ENCODE results near the gene OR5H15.

DNA sequence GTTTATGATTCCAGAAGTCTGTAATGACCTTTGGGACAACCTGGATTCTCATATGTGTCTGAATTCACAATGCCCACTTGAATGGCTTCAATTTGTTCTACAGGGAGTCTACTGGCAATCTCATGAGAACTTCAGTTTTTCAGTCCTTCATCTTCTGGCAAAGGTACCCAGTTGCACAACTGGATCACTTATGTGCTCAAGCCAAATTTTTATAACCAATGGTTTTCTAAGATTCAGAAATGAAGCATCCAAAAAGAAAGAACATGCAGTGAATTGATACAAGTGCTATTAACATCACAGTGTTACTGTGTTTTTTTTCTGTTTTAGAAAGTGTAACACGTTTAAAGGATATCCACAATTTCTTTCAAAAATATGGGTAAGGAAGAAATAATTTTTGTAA lies 19.3 kb upstream of the OR5H15 start, which contains the start of gene OR5H14:
- no peak for TF ChIP-seq POLR2A (IDR thresholded peaks at IDR 0.05; ENCODE audit: low read depth, low read length)
- TF ChIP-seq POLR2AphosphoS5 (IDR thresholded peaks at IDR 0.05; ENCODE audit: low read depth, low read length): no peak
- TF ChIP-seq TAF1 (IDR thresholded peaks at IDR 0.05; ENCODE audit: borderline replicate concordance, low read depth, low read length): no peak

Data from GM12892 (cell line).